GM12872 (cell line): ENCODE results near the gene ACER3.

Experiments
- TF ChIP-seq, protein P1 (sequence below): IDR thresholded peaks from 3 replicates; pipeline ENCODE4 v1.5.1; 2011; ENCODE audit warnings: low read depth, mild to moderate bottlenecking, low read length, moderate library complexity; ENCODE audit not compliant: insufficient read depth

The ACER3 gene

DNA sequence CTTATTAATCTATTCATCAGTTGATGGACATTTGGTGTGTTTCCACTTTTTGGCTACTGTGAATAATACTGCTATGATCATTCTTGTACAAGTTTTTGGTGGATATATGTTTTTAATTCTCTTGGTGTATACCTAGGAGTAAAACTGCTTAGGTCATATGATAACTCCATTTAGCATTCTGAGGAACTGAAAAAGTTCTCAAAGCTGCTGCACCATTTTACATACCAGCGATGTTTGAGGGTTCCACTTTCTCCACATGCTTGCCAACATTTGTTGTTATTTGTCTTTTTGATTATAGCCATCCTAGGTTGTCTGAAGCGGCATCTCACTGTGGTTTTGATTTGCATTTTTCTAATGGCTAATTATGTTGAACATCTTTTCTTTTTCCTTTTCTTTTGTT is 4.1 kb upstream of the ACER3 start:
- TF ChIP-seq, protein P1, sequence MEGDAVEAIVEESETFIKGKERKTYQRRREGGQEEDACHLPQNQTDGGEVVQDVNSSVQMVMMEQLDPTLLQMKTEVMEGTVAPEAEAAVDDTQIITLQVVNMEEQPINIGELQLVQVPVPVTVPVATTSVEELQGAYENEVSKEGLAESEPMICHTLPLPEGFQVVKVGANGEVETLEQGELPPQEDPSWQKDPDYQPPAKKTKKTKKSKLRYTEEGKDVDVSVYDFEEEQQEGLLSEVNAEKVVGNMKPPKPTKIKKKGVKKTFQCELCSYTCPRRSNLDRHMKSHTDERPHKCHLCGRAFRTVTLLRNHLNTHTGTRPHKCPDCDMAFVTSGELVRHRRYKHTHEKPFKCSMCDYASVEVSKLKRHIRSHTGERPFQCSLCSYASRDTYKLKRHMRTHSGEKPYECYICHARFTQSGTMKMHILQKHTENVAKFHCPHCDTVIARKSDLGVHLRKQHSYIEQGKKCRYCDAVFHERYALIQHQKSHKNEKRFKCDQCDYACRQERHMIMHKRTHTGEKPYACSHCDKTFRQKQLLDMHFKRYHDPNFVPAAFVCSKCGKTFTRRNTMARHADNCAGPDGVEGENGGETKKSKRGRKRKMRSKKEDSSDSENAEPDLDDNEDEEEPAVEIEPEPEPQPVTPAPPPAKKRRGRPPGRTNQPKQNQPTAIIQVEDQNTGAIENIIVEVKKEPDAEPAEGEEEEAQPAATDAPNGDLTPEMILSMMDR: no peak

DNA sequence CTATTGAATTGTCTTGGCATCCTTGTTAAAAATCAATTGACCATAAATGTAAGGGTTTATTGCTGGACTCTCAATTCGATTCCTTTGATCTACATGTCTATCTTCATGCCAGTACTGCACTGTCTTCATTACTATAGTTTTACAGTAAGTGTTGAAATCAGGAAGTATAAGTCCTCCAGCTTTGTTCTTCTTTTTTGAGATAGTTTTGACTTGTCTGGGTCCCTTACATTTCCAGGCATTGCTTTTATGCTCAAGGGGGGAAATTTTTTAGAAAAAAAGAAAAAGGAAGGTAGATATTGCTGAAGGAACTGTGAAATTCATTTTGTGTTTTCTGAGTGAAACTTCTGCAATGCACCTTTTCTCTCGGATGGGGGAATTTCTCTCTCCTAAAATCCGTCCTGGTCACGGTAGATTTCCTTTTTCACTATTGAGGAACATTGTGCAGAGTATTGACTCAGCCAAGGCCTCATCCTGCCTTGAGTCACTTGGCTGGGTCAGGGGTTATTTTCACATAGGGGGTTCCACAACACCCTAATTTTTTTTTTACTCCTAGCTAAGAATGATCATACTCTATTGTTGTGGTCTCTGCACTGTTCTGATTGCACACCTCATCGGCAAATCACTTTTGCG is 2.8 kb upstream of the ACER3 start:
- TF ChIP-seq, protein P1: no peak

DNA sequence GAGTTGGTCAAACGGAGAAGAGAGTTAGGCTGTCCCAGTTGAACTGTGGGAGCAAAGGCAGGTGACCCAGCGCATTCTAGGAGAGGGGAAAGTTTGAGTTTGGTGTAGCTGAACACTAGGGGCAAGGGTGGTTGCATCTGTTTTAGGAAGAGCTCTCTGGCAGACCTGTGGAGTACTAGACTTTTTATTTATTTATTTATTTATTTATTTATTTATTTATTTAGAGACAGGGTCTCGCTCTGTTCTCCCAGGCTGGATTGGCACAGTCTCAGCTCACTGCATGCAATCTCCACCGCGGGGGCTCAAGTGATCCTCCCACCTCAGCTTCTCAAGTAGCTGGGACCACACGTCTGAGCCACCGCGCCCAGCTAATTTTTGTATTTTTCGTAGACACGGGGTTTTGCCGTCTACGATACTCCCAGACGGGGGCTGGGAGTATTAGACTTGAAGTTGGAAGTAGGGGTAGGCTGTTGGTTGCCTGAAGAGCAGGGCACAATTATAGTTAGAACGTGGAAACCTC is 950 bp upstream of the ACER3 start:
- TF ChIP-seq, protein P1: no peak

DNA sequence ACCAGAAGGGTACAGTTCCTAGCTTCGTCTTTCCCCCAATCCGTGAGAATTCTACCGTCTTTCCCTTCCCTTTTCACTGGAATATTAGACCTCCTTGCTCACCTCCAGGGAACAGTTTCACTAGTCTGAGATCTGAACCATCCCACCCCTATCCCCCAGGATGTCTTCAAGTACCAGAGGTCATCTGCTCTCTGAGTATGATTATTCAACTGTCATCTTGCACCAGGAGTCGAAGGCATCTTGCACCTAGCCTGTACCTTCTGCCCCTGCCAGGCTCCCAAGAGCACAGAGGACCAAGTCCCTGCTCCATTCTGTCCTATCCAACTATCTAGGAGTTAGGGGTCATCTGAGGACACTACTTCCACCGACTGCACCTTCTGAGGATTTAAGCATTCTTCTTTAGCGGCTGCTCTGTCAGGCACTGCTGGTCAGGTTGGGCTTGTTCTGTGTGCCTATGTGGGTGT is 804 bp downstream of the ACER3 start:
- TF ChIP-seq, protein P1: no peak

DNA sequence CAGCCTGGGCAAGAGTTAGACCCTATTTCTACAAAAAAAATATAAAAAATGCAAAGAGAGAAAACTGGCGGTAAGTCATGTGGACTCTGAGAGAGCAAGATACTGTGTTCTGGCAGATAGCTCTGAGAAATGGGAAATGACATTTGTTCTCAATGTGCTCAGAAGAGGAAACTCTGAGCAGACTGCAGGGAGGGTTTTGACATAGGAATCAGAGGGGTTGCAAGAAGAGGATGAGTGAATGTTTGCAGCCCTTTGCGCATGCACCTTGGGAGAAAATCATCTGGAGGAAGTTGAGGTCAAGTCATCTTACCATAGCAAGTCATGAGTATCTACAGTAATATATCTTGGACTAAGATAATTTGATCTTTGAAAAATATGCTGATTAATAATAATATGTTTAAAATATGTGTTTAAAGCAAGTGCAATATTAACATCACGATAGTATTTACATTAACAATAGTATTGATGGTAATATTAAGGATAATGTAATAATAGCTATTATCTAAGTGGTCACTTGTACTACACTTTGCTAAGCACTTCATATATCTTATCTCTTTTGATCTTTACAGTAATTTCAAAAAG is 2.6 kb downstream of the ACER3 start:
- TF ChIP-seq, protein P1: no peak

DNA sequence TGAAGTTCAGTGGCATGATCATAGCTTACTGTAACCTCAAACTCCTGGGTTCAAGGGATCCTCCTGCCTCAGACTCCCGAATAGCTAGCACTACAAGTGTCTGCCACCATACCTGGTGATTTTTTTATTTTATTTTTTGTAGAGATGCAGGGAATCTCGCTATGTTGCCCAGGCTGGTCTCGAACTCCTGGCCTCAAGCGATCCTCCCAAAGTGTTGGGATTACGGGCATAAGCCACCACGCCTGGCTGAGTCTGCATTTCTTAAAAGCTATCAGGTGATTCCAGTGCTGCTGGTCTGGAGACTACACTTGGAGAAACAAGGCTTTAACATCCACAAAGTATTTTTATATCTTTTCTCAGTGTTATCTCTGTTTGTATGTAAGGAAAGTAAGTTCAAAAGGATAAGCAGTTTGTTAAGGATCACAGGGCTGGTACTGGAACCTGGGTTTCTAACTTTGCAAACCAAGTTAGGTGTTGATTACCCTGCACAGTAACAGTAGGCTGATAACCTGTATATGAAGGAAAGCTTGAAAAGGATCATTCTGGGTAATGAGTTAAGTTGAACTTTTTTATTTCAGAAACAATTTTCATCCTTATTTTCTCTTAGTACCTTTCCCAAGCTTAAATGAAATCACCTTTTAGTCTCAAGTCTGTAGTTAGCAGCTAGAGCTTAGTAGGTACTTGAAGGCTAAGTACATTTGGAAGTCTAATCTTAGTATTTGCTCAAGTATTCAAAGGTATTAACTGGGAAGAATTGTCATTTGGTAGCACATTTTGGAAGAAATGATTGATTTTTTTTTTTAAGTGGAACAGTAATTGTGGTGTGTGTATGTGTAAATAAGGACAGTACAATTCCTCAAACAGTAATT is 12.5 kb downstream of the ACER3 start:
- TF ChIP-seq, protein P1: no peak

DNA sequence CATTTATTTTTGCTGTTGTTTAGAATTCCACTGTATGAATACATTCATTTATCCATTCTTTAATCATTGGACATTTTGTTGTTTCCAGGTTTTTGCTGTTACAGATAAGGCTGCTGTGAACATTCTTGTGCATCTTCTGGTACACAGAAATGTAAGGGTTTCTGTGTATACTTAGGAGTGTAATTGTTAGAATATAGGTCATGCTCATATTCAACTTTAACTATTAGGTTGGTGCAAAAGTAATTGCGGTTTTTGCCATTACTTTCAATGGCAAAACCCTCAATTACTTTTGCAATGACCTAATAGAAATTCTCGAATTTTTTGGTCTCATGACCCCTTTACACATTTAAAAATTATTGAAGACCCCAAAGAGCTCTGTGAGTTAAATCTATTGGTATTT is 17.3 kb downstream of the ACER3 start:
- TF ChIP-seq, protein P1: no peak
